GM10266 (cell line): ENCODE results near the gene LSP1.

ENCODE experiments used
- DNase-seq: peaks from one replicate; pipeline ENCODE4 v3.0.0; 2012; ENCODE audit errors: extremely low spot score
- CTCF ChIP-seq: IDR thresholded peaks from 2 replicates; pipeline ENCODE4 v1.5.1; 2012; ENCODE audit warnings: mild to moderate bottlenecking, low read depth; ENCODE audit not compliant: control insufficient read depth, insufficient read depth; ENCODE audit errors: missing control alignments

LSP1 gene

GRCh38 chr11:1918436-1919315 is 65.8 kb downstream of the LSP1 start:
- TF ChIP-seq CTCF: peak; percentile 26
- DNase-seq: peak; percentile 46

GRCh38 chr11:1919391-1920127 is 66.7 kb downstream of the LSP1 start, which contains the start of gene TNNT3:
TNNT3 (plus strand) TSS chr11:1919703; CDS start chr11:1922875, 3,172 bp downstream.
- no peak for TF ChIP-seq CTCF
- DNase-seq: peak; percentile 40

GRCh38 chr11:1920128-1920908 is 67.4 kb downstream of the LSP1 start:
- DNase-seq: peak; percentile 20
- TF ChIP-seq CTCF: no peak

GRCh38 chr11:1920909-1921573 is 68.2 kb downstream of the LSP1 start:
- peak; percentile 40 for DNase-seq
- TF ChIP-seq CTCF: no peak

- no peak for TF ChIP-seq CTCF
- DNase-seq: no peak
Measured at GRCh38 chr11:1921574-1922141, 68.8 kb downstream of the LSP1 start.

GRCh38 chr11:1922481-1923081 is 69.7 kb downstream of the LSP1 start:
- DNase-seq: no peak
- TF ChIP-seq CTCF: no peak
